NCI-H187 treated with DMSO at 0.1 percent for 48 hours (cell line): ENCODE data around the gene HS6ST3.
"Not testable (repeated sequence)": the region's sequence is repeated elsewhere in the genome, so short reads cannot be mapped to it uniquely, and the experiment has no call there.

Experiments
- DNase-seq: peaks from one replicate; lab custom pipeline; 2025; lab: John Stamatoyannopoulos, UW

Gene HS6ST3

DNA sequence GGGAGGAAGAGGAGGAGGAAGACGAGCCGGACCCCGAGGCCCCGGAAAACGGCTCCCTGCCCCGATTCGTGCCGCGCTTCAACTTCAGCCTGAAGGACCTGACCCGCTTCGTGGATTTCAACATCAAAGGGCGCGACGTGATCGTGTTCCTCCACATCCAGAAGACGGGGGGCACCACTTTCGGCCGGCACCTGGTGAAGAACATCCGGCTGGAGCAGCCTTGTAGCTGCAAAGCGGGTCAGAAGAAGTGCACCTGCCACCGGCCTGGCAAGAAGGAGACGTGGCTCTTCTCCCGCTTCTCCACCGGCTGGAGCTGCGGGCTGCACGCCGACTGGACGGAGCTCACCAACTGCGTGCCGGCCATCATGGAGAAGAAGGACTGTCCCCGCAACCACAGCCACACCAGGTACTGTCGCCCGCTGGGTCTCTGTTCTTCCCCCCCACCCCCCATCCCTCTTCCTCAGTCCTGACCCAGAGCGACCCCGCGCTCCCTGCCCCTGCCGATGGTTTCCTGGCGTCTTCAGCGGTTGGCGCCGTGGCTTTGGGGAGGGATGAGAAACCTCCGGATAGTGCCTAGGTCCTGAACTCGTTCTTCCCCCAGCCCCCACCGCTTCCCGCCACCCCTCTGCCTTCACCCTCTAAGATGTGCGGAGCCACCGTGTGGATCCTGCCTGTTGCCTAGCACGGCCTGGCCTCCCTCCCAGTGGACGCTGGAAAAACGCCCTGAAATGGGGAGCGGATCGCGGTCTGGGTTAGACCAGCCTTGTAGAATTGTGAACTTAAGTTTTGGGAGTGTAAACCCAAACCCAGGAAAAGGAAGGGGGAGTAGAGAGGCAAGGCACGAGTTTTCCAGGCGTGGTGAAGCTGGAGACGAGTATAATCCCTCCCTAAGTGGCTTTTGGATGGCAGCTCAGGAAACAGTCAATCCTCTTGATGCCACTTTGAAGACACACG is 1.5 kb downstream of the HS6ST3 start:
- DNase-seq, result no peak

DNA sequence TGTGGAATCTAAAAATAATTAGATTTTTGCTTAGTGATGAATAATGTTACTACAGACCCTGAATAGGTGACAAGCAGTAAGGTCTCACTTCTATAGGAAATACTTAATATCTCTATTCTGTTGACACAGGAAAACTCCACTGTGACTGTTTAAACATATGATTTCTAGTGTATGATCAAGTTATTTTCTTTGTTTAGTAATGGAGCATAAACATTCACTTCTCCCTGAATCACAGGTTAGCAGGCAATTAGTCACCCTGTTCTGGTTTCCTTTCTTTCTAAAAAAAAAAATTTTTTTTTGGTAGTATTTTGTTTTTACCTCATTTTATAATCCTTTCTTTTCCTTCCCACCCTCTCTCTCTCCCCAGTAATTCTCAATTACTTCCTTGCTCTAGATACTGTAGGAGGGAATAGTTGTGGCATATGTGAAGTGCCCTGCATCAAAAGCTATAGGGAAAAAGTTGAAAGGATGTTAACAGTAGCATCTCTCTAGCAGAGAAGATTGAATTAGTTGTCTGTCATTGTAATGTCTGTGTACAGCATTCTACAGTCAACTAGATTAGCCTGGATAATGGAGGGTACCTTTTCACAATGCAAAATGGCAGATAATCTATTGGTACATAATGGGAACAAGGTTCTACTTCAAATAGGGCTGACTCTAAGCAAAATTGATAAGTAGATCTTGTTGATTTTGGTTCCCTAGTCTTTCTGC is 3.5 kb downstream of the HS6ST3 start:
- DNase-seq, result no peak

DNA sequence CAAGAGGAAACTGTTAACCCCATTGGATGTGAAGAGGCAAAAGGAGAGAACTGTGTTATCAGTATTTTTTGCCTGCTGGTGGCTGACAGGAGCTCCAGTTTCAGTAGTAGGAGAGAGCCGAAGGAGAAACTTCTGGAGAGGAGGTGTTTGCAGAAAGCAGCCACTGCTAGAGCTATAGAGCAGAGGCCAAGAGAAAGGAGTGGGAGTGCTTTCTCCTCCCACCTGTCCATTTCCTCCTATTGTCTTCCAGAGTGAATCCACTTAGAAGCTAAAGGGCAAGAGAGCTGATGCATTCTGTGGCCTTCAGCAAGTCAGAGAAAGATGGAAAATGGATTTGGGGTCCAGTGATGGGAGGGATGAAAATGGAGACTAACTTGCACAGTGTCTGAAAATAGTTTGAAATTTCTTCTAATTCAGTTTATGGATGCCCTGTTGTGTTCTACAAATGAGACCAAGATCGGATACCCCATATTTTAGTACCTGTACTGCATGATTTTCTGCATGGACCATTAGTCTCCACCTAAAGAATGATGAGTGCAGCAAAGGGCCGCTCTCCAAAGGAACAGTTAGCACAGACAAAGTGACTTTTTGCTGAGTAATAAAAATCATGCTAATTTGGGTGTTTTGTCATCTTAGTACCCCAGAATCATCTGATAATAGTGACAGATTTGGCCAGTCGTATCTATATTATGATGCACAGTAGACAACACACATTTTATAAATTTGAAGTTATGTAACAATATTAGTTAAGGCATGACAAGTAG is 10.7 kb downstream of the HS6ST3 start:
- no peak for DNase-seq

DNA sequence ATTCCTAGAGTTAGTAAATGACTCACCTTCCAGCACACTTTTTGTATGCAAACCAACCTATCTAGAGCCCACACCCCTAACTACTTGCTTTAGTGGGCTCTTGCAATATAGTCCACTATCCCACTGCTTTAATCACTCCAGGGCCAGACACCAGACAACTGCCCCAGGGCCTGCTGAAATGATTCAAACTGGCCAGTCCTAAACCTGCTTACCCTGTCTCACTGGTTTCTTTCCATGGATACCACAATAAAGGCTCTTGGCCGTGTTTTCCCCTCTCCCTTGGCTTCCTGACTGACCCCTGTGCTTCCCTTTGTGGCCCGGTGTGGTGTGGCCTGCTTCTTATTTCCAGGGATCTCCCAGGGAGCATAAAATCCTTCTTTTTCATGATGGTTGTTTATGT is 14.6 kb downstream of the HS6ST3 start:
- no peak for DNase-seq

GRCh38 chr13:96108072-96108471 is 18.2 kb downstream of the HS6ST3 start:
- DNase-seq, result not testable (repeated sequence)

DNA sequence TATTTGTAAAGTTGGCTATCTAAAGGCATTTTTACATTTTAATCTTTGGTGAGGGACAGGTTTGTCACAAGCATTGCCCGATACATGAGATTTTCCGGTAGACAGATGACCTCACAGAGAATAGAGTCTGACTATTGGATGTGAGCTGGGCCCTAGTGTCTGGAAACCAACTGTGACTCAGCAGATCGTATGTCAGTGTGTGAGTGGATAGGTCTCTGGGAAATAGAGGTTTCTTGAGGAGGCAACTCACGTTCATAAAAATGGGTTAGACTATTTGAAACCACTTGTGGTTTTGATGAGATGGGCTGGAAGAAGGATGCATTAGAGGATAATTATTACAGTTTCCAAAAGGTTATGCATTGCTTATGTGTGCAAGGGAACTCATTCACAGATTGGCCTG is 19.2 kb downstream of the HS6ST3 start:
- no peak for DNase-seq

GRCh38 chr13:96112936-96113335 is 23.0 kb downstream of the HS6ST3 start:
- DNase-seq, result no peak

DNA sequence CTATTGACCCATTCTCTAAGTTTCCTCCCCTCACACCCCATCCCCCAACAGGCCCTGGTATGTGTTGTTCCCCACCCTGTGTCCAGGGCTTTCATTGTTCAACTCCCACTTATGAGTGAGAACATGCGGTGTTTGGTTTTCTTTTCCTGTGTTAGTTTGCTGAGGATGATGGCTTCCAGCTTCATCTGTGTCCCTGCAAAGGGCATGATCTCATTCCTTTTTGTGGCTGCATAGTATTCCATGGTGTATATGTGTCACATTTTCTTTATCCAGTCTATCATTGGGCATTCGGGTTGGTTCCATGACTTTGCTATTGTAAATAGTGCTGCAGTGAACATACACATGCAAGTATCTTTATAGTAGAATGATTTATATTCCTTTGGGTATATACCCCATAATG is 25.5 kb downstream of the HS6ST3 start:
- not testable (repeated sequence) for DNase-seq

DNA sequence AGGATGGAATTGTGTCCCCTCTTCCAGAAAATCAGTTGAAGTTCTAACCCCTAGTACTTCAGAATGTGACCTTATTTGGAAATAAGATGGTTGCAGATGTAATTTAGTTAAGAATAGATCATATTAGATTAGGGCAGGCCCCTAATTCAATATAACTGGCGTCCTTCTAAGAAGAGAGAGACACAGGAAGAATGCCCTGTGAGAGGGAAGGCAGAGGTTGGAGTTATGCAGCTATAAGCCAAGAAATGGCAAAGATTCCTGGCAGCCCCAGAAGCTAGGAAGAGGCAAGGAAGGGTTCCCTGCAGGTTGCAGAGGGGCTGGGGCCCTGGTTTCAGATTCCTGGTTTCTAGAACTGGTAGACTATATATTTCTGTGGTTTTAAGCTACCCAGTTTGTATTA is 30.0 kb downstream of the HS6ST3 start:
- DNase-seq, result no peak

DNA sequence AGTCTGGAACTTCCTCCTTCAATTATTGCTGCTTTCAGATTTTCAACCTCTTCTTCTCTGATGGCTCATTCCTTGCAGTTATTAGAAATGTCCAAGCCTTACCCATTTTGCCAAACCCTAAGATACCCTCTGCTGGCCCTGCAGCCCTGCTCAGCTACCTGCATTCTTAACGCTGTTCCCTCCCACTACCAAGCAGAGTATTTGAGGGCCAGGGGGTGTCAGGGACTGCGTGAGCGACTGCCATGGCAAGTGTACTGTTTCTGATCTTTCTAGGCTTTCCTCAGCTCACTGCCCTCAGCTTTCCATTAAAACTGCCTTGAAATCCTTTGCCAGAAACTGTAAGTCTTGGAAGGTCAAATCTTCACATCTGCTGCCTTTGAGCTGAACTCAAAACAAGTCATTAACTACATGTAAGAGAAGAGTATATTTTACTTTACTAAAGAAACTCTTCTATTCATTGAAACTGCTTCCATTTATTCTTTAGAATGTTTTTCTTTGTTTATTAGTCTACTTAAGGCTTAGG is 41.0 kb downstream of the HS6ST3 start:
- DNase-seq, result no peak

DNA sequence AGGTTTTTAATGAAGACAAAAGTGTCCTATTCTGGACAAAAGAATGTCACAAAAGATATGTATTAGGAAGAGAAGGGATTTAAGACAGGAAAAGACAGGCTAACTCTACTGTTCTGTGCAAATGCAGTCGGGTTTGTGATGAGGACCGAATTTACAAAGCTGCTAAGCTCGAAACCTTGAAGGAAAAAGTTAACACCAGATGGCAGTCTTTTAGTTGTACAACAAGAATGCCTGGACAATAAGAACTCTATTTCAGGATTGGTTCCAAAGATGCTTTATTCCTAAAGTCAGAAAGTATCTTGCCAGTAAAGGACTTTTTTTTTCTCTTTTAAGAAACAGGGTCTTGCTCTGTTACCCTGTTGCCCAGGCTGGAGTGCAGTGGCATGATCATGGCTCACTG is 51.1 kb downstream of the HS6ST3 start:
- DNase-seq, result no peak

DNA sequence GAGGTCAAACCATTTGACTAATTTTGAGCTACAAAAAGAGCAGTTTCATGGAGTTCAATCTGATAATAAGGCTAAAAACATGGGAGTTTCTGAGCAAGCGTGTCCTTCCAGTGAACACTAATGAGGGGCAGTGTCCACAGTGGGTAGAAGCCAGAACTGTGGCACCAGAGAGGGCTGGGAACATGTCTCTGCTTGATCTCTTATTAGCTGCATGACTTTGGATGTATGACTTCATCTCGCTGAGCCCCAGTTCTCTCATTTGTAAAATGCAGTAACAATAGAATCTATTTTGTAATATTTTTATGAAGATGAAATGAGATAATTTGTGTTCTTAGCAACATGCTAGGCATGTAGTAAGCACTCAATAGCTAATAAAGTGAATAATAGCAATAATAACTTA is 69.8 kb downstream of the HS6ST3 start:
- DNase-seq, result no peak

- DNase-seq, result no peak
Observed at GRCh38 chr13:96161141-96161540, 71.2 kb downstream of the HS6ST3 start.

- no peak for DNase-seq
Observed at GRCh38 chr13:96165840-96166239, 75.9 kb downstream of the HS6ST3 start.

DNA sequence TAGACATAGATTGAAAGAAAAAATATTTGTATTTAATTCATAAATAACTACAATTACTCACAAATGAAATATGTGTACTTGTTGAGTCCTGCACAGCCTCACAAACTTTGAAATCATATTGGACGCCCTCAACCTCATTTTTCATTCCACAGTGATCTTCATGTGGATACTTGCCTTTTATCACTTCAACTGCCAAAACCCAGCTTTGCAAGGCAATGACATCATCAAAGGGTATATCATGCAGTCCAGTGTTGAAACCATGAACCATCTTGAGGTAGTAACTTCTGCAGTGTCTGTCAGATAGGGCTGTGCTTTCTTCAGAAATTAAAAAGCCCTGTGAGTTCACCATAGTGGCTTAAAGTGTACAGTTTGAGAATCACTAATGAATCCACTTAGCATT is 82.2 kb downstream of the HS6ST3 start:
- no peak for DNase-seq

DNA sequence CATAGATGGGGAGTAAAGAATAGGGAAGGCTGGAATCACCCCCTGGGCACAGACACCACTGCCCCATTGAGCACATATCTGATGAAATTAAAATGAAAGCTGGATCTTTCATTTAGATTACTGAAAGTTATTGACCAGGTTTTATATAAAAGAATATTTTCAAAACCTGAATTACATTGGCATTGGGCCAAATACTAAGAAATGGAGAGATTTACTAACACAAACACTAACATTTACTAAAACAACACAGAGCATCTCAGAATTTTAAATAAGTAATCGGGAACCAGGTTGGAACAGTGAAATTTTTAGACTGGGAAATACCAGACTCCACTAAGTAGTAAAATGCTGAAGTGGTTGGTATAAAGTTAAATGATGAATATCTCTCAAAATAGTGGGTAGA is 88.9 kb downstream of the HS6ST3 start:
- DNase-seq, result no peak

- no peak for DNase-seq
Observed at GRCh38 chr13:96179309-96179708, 89.4 kb downstream of the HS6ST3 start.

DNA sequence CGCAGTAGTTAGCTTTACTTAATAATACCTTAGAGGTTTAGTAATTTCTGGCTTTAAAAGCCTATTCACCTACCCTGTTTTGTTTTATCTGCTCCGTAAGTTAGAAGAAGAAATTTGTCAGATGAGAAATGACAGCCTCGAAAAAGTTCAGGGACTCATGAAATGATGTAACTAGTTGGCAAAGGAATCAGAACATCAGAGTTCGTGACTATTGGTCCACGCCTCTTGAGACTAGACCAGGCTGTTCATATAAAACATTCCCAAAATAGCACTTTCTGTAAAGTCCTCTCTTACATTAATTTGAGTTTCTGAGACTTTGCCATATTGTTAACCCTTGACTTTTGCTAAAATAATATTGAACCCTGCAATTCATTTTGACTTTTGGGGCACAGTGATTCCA is 92.0 kb downstream of the HS6ST3 start:
- DNase-seq, result no peak

DNA sequence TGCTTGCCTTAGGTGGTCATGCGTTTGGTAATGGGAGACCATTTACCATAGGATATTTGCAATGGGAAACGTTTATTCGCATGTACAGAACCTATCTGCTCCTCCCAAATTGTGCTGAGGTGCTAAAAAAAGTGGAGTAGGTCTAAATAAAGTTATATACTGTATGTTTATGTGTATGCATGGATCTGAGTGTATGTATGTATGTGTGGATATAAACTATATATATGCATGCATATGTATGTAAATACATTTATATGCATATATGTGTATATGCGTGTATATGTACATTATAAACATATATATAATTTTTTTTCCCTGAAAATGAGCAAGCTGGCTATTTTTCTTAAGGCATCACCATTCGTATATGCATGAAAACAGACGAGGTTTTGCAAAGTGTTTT is 95.9 kb downstream of the HS6ST3 start:
- DNase-seq, result no peak

GRCh38 chr13:96191367-96191766 is 101.5 kb downstream of the HS6ST3 start:
- DNase-seq, result peak; percentile 39

GRCh38 chr13:96193728-96194310 is 103.9 kb downstream of the HS6ST3 start:
- DNase-seq, result no peak

DNA sequence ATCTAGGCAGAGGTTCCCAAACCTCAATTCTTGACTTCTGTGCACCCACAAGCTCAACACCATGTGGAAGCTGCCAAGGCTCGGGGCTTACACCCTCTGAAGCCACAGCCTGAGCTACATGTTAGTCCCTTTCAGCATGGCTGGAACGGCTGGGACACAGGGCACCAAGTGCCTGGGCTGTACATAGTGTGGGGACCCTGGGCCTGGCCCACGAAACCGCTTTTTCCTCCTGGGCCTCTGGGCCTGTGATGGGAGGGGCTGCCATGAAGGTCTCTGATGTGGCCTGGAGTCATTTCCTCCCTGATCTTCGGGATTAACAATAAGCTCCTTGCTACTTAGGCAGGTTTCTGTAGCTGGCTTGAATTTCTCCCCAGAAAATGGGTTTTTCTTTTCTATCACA is 108.1 kb downstream of the HS6ST3 start:
- no peak for DNase-seq
